IPS-NIHi11 (cell line): ENCODE results near the gene FGF5.
"Not testable (repeated sequence)": the region's sequence is repeated elsewhere in the genome, so short reads cannot be mapped to it uniquely, and the experiment has no call there.

Experiments
- DNase-seq: peaks from one replicate; pipeline ENCODE4 v3.0.0; 2012; ENCODE audit warnings: mixed read lengths, low spot score

The FGF5 gene

GRCh38 chr4:80266253-80266901 is at the start of gene FGF5:
Gene FGF5, plus strand, starts transcription at chr4:80266664. Its CDS starts 161 bp downstream, at chr4:80266825.
- DNase-seq, result peak; percentile 75

GRCh38 chr4:80219301-80220025 is 47.0 kb upstream of the FGF5 start:
- DNase-seq, result peak; percentile 9

- no peak for DNase-seq
Measured at GRCh38 chr4:80220711-80221110, 45.8 kb upstream of the FGF5 start.

GRCh38 chr4:80221161-80221560 is 45.3 kb upstream of the FGF5 start:
- no peak for DNase-seq

- DNase-seq, result no peak
Measured at GRCh38 chr4:80225595-80225994, 40.9 kb upstream of the FGF5 start.

GRCh38 chr4:80226094-80226493 is 40.4 kb upstream of the FGF5 start:
- no peak for DNase-seq

GRCh38 chr4:80228460-80228859 is 38.0 kb upstream of the FGF5 start:
- DNase-seq, result no peak

- no peak for DNase-seq
Measured at GRCh38 chr4:80229128-80229527, 37.3 kb upstream of the FGF5 start.

GRCh38 chr4:80229590-80229989 is 36.9 kb upstream of the FGF5 start:
- no peak for DNase-seq

GRCh38 chr4:80231180-80231579 is 35.3 kb upstream of the FGF5 start:
- DNase-seq, result no peak

GRCh38 chr4:80232707-80233370 is 33.6 kb upstream of the FGF5 start:
- no peak for DNase-seq

GRCh38 chr4:80233390-80233789 is 33.1 kb upstream of the FGF5 start:
- DNase-seq, result no peak

- DNase-seq, result no peak
Measured at GRCh38 chr4:80235451-80235850, 31.0 kb upstream of the FGF5 start.

GRCh38 chr4:80237992-80238391 is 28.5 kb upstream of the FGF5 start:
- no peak for DNase-seq

- no peak for DNase-seq
Measured at GRCh38 chr4:80239480-80240150, 26.8 kb upstream of the FGF5 start.

- no peak for DNase-seq
Measured at GRCh38 chr4:80240976-80241375, 25.5 kb upstream of the FGF5 start.

GRCh38 chr4:80243274-80244018 is 23.0 kb upstream of the FGF5 start:
- no peak for DNase-seq

- DNase-seq, result not testable (repeated sequence)
Measured at GRCh38 chr4:80247484-80247883, 19.0 kb upstream of the FGF5 start.

GRCh38 chr4:80249144-80249543 is 17.3 kb upstream of the FGF5 start:
- DNase-seq, result no peak

GRCh38 chr4:80252427-80252826 is 14.0 kb upstream of the FGF5 start:
- DNase-seq, result no peak

- DNase-seq, result no peak
Measured at GRCh38 chr4:80252953-80253352, 13.5 kb upstream of the FGF5 start.

GRCh38 chr4:80253510-80253909 is 13.0 kb upstream of the FGF5 start:
- no peak for DNase-seq
